Heart left ventricle (tissue), 16 donors: Measurements from ENCODE around the gene SRGAP2B. TPM values are rescaled to one million over a fixed set of nuclear protein-coding genes. Genes with fewer than 3 reads are reported as not detected.
"Not testable (repeated sequence)": the region's sequence is repeated elsewhere in the genome, so short reads cannot be mapped to it uniquely, and the experiment has no call there.

Source experiments
- ATAC-seq, 4 donors: fragments of 200-7000 bp; cut with Tn5 transposase; one replicate each; pipeline ENCODE4 v1.9.1; 2020 to 2022; ENCODE audit warnings: moderate library complexity in 4 of 4, mild to moderate bottlenecking in 3 of 4, moderate number of reproducible peaks in 1 of 4
- DNase-seq, 5 donors: peaks; one replicate each; pipeline ENCODE4 v3.0.0-alpha.2; 2020
- H3K27ac ChIP-seq, 12 donors: fragments of 200-600 bp; sonication (generic) in 4 of 12; one replicate each; pipeline versions ENCODE4 v1.5.0 to v1.8.0; 2016 to 2022; ENCODE audit warnings: mild to moderate bottlenecking in 2 of 12
- H3K27me3 ChIP-seq, 9 donors: fragments of 200-600 bp; sonication (generic) in 2 of 9; one replicate each; pipeline versions ENCODE4 v1.5.1 to v1.8.0; 2016 to 2022; ENCODE audit warnings: mild to moderate bottlenecking in 3 of 9
- H3K36me3 ChIP-seq, 9 donors: fragments of 200-600 bp; sonication (generic) in 2 of 9; one replicate each; pipeline versions ENCODE4 v1.5.0 to v1.8.0; 2018 to 2022; ENCODE audit warnings: mild to moderate bottlenecking in 2 of 9
- H3K4me1 ChIP-seq, 12 donors: fragments of 200-600 bp; sonication (generic) in 4 of 12; one replicate each; pipeline versions ENCODE4 v1.5.0 to v1.8.0; 2016 to 2022; ENCODE audit warnings: mild to moderate bottlenecking in 3 of 12
- H3K4me3 ChIP-seq, 12 donors: fragments of 200-600 bp; sonication (generic) in 4 of 12; one replicate each; pipeline versions ENCODE4 v1.5.0 to v1.8.0; 2017 to 2022; ENCODE audit warnings: mild to moderate bottlenecking in 9 of 12, moderate library complexity in 4 of 12
- H3K9me3 ChIP-seq, 12 donors: fragments of 200-600 bp; sonication (generic) in 4 of 12; one replicate each; pipeline versions ENCODE4 v1.5.0 to v1.8.0; 2016 to 2022; ENCODE audit warnings: mild to moderate bottlenecking in 1 of 12
- WGBS, 4 donors: extraction: QIAGEN DNeasy Blood & Tissue Kit in 2 of 4; methylation state at CpG; one replicate each; pipeline versions ENCODE4 v1.1.5 to v1.1.7; 2013 to 2018; 5-methylcytosine and 5-hydroxymethylcytosine counted together
- intact Hi-C, 10 donors: fragments of 100-400 bp; cut with DNase I; formaldehyde crosslinking; loops; one replicate each; pipeline versions ENCODE4 v1.11.1 to v1.14.2; 2022
- polyA plus RNA-seq, 2 donors: library from polyadenylated mRNA; stranded (reverse); fragments of 200-250 nt; gene quantifications; one replicate each; pipeline ENCODE4 v1.2.3, GENCODE V29; 2013
- total RNA-seq, 9 donors: library from RNA; depleted of rRNA in 2 of 9; stranded (reverse); fragments of >200 nt in 2 of 9; fragmentation: NEBNext Ultra II Directional in 3 of 9; extraction: Animal tissue kit (Norgen Biotek cat#: 25700) in 3 of 9; gene quantifications; one replicate each; pipeline versions ENCODE4 v1.1.0 to v1.2.4, GENCODE V29; 2016 to 2023
- donor health status: ischemic (EF 13 %, LVEDD 7.1; RV severe dilation, severe dysfunction).
- donor health status: healthy with polysubstance abuse.
- donor health status: DM: no; HTN: yes; CAD: no.
- donor health status: DM: no; HTN: no; CAD: no.
- donor health status: ischemic (EF 25% LVEDD 6.9; RV normal size, moderate dysfunction).
- donor health status: ischemic (EF 25% LVEDD 5.7; RV mildly dilated, moderate dysfunction).
- donor health status: healthy.
- donor health status: DM: yes; HTN: yes; CAD: no.
- donor health status: ischemic (EF 35%, LVEDD 5.7; RV mildly dilated, moderate dysfunction).
- donor health status: nonischemic (EF 11% LVEDD 7.7; RV severe dilation, severe dysfunction).
- donor health status: DM: yes; HTN: yes; CAD: no.
- donor health status: PGD.
- donor health status: ischemic (EF 29% LVEDD 5.4; RV normal size, mild dysfunction).
- donor health status: nonischemic (EF 23%, LVEDD 6.1; RV moderate dilation, normal function).

Gene SRGAP2B
- total and polyA plus RNA-seq, 11 donors: 3.0 to 26.8 (median 9.9) TPM

GRCh38 chr1:145122344-145123061 is 27.4 kb upstream of the SRGAP2B start:
- H3K9me3 ChIP-seq, H3K4me1 ChIP-seq, H3K4me3 ChIP-seq, intact Hi-C loops, DNase-seq, H3K27me3 ChIP-seq, H3K36me3 ChIP-seq, H3K27ac ChIP-seq: not testable (repeated sequence)
- ATAC-seq: peak in 1 of 4 donors; percentile 28
- no CpG with 5 or more reads among the region's 7 CpGs for WGBS, 4 donors

DNA sequence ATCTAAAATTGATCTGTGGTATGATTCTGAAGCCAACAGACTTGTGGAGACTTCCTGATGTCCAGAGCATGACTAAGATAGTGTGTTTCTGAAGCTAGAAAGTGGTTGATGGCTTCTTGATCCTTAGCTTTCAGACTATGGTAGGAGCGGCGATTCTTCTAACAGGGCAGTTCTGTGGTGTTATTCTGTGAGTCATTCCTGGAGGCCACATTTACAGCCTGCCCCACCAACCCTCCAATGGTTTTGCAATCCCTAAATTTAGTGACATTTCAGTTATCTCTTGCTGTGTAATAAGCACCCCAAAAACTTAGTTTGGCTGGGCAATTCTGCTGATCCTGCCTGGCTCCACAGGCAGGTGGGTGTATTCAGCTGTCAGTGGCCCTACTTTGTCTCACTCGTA is 24.7 kb upstream of the SRGAP2B start:
- H3K36me3 ChIP-seq, H3K27me3 ChIP-seq, H3K27ac ChIP-seq, H3K4me1 ChIP-seq, H3K9me3 ChIP-seq, DNase-seq, intact Hi-C loops, H3K4me3 ChIP-seq: not testable (repeated sequence)
- peak in 1 of 4 donors; percentile 15 for ATAC-seq
- WGBS, 4 donors: no CpG with 5 or more reads among the region's 3 CpGs

- H3K4me3 ChIP-seq, H3K27me3 ChIP-seq, H3K9me3 ChIP-seq, H3K4me1 ChIP-seq, DNase-seq, intact Hi-C loops, H3K27ac ChIP-seq, H3K36me3 ChIP-seq: not testable (repeated sequence)
- WGBS, 4 donors: no CpG with 5 or more reads among the region's 6 CpGs
- peak in 1 of 4 donors; percentile 27 for ATAC-seq
Measured at GRCh38 chr1:145115587-145116493, 20.7 kb upstream of the SRGAP2B start.

GRCh38 chr1:145114560-145115057 is 19.5 kb upstream of the SRGAP2B start:
- ATAC-seq, intact Hi-C loops, H3K27me3 ChIP-seq, DNase-seq, H3K9me3 ChIP-seq, H3K27ac ChIP-seq, H3K4me1 ChIP-seq, H3K36me3 ChIP-seq, H3K4me3 ChIP-seq: not testable (repeated sequence)
- no CpG with 5 or more reads among the region's 1 CpG for WGBS, 4 donors

DNA sequence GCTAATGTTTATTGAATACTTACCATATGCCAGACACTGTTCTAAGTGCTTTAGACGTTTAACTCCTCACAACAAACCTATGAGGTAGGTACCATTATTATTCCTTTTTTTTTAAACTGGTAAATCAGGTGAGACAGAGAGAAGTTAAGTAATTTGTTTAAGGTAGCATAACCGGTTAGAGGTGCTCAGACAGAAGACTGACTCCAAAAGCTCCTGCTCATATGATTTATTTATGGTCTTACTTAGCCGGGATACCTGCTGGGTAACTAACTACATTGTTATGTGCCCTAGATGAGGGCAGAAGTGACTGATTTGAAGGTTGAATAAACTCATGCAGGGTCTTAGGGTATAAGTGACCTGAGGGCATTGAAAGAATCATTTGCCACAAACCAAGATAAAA is 17.6 kb upstream of the SRGAP2B start:
- H3K27ac ChIP-seq, H3K27me3 ChIP-seq, H3K4me1 ChIP-seq, intact Hi-C loops, H3K9me3 ChIP-seq, DNase-seq, H3K36me3 ChIP-seq, H3K4me3 ChIP-seq, ATAC-seq: not testable (repeated sequence)
- no CpG with 5 or more reads among the region's 3 CpGs for WGBS, 4 donors

- H3K9me3 ChIP-seq, intact Hi-C loops, ATAC-seq, DNase-seq, H3K36me3 ChIP-seq, H3K27ac ChIP-seq, H3K4me3 ChIP-seq, H3K4me1 ChIP-seq, H3K27me3 ChIP-seq: not testable (repeated sequence)
- no CpG with 5 or more reads among the region's 3 CpGs for WGBS, 4 donors
Measured at GRCh38 chr1:145111674-145112073, 16.5 kb upstream of the SRGAP2B start.

GRCh38 chr1:145103294-145103693 is 8.2 kb upstream of the SRGAP2B start:
- ATAC-seq, H3K4me1 ChIP-seq, H3K27me3 ChIP-seq, DNase-seq, intact Hi-C loops, H3K9me3 ChIP-seq, H3K4me3 ChIP-seq, H3K27ac ChIP-seq, H3K36me3 ChIP-seq: not testable (repeated sequence)
- no CpG with 5 or more reads among the region's 2 CpGs for WGBS, 4 donors

- H3K9me3 ChIP-seq, ATAC-seq, H3K4me3 ChIP-seq, DNase-seq, H3K27ac ChIP-seq, H3K27me3 ChIP-seq, intact Hi-C loops, H3K36me3 ChIP-seq, H3K4me1 ChIP-seq: not testable (repeated sequence)
- WGBS, 4 donors: 100% methylated on average over 1 of the region's 1 CpG; no CpG with 5 or more reads in 3 of the 4 donors
Measured at GRCh38 chr1:145101725-145102124, 6.6 kb upstream of the SRGAP2B start.

GRCh38 chr1:145094655-145095211 is 395 bp downstream of the SRGAP2B start:
- H3K4me3 ChIP-seq: peak overlapping the region in 11 of 12 donors; percentile 27 to 62 (median 50)
- DNase-seq: peak; percentile 9 to 51 (median 21)
- intact Hi-C loops: not testable (repeated sequence)

DNA sequence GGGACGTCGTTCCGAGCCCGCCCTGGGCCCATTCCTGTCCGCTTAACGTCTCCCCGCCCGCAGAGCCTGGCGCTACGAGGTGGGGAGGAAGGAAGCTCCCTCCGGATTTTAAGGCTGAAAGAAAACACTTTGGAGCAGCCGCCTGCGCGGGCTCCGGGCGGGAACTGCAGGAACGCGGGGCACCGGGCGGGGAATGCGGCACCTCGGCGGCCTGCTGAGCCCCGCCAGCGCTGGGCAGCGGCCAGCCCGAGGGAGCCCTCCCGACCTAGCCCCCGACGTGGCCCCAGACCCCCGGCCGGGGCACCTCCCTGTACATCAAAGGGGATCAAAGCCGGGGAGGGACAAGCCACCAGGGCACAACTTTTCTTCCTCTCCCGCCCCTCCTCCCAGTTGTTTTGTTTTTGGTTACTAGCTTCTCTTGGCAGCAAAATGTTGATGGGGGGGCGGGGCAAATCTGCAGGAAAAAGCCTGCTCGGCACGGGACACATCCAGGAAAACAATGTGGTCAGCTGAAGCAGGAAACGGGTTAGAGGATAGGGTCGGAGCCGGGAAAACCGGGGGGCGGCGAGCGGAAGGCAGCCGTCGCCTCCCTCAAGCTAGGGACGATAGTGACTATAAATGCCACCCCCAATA is 1.5 kb downstream of the SRGAP2B start:
- intact Hi-C loops, H3K27me3 ChIP-seq, H3K4me1 ChIP-seq, ATAC-seq, H3K9me3 ChIP-seq, H3K36me3 ChIP-seq: not testable (repeated sequence)
- Histone ChIP-seq H3K27ac (peak overlapping the region in 10 of 12 donors; percentile 10 to 68 (median 60)), H3K4me3 (peak overlapping the region in 11 of 12 donors; percentile 24 to 63 (median 50))
- WGBS, 4 donors: 0% methylated on average over 2 to 26 of the region's 47 CpGs
- peak; percentile 72 to 82 (median 81) for DNase-seq

More at GRCh38 chr1:145094655-145095211, 395 bp downstream of the SRGAP2B start:
- H3K9me3 ChIP-seq, H3K4me1 ChIP-seq, H3K36me3 ChIP-seq, H3K27me3 ChIP-seq: not testable (repeated sequence)
- peak overlapping the region in 4 of 12 donors; percentile 27 to 70 (median 70) for H3K27ac ChIP-seq
- peak; percentile 17 to 50 (median 44) for ATAC-seq
- WGBS, 4 donors: 0% methylated on average over 7 to 12 of the region's 46 CpGs; no CpG with 5 or more reads in 1 of the 4 donors
